Measurements from ENCODE around the gene ADM2. TPM values are rescaled to one million over a fixed set of nuclear protein-coding genes. Genes with fewer than 3 reads are reported as not detected.
A peak's percentile ranks its signal among the peaks of the same experiment; 100 is the strongest.

Gene ADM2
- total and polyA plus RNA-seq, 2 of the 13 experiments (the other 11 are each of a cell fraction or from before 2014, with no cell fraction given) = 1.2 to 3.0 TPM

- TF ChIP-seq CENPBD1 (CRISPR knock-in tag; IDR thresholded peaks at IDR 0.05; ENCODE audit: borderline replicate concordance, low read depth) (no peak), JUNB (CRISPR knock-in tag; IDR thresholded peaks at IDR 0.05; ENCODE audit: borderline replicate concordance) (no peak), ZNF253 (CRISPR knock-in tag; IDR thresholded peaks at IDR 0.05; ENCODE audit: borderline replicate concordance) (no peak; the same call in 1 of the 2 replicates), BCL6 (CRISPR knock-in tag; IDR thresholded peaks at IDR 0.05) (peak; percentile 20; the same call in 1 of the 2 replicates), ATM (IDR thresholded peaks at IDR 0.05; ENCODE audit: borderline replicate concordance) (no peak), PRDM10 (CRISPR knock-in tag; IDR thresholded peaks at IDR 0.05; ENCODE audit: low read depth) (no peak; the same call in 1 of the 2 replicates), MYPOP (CRISPR knock-in tag; IDR thresholded peaks at IDR 0.05) (peak; percentile 85), IRF2 (CRISPR knock-in tag; IDR thresholded peaks at IDR 0.05) (peak; percentile 60; the same call in 1 of the 2 replicates), ZNF34 (CRISPR knock-in tag; IDR thresholded peaks at IDR 0.05; ENCODE audit: borderline replicate concordance) (no peak), JUND (CRISPR knock-in tag; IDR thresholded peaks at IDR 0.05) (no peak), ZBTB10 (CRISPR knock-in tag; IDR thresholded peaks at IDR 0.05; ENCODE audit: borderline replicate concordance) (no peak), MAFG (CRISPR knock-in tag; IDR thresholded peaks at IDR 0.05) (0 out of 2 replicates have a peak, but pooled peaks have one; percentile 46), ZNF746 (CRISPR knock-in tag; IDR thresholded peaks at IDR 0.05) (peak; percentile 42; the same call in 1 of the 2 replicates), ZNF562 (CRISPR knock-in tag; IDR thresholded peaks at IDR 0.05; ENCODE audit: borderline replicate concordance) (no peak), ADNP (CRISPR knock-in tag; IDR thresholded peaks at IDR 0.05) (no peak), HIVEP1 (CRISPR knock-in tag; IDR thresholded peaks at IDR 0.05) (peak; percentile 87), NR3C1 (CRISPR knock-in tag; IDR thresholded peaks at IDR 0.05) (no peak), RFXAP (CRISPR knock-in tag; IDR thresholded peaks at IDR 0.05; ENCODE audit: borderline replicate concordance) (0 out of 2 replicates have a peak, but pooled peaks have one; percentile 14), KDM5B (CRISPR knock-in tag; IDR thresholded peaks at IDR 0.05; ENCODE audit: borderline replicate concordance) (peak; percentile 79; the same call in 1 of the 2 replicates), ZNF331 (CRISPR knock-in tag; IDR thresholded peaks at IDR 0.05) (peak; percentile 37; the same call in 1 of the 2 replicates)
Measured at GRCh38 chr22:50525104-50525857, 43.9 kb downstream of the ADM2 start, which contains the start of gene SCO2 (continued).

All from HepG2 (cell line).